NB4 (cell line): Measurements from ENCODE around the gene SPOCK3.

Experiments
- TF ChIP-seq, protein P1 (sequence below): IDR thresholded peaks from one replicate; pipeline ENCODE4 v1.5.1; 2012; ENCODE audit warnings: low read depth, low read length
- TF ChIP-seq, protein P2 (sequence below): IDR thresholded peaks from 2 replicates; pipeline ENCODE4 v1.6.1; 2011; ENCODE audit warnings: low read depth, low read length

DNA sequence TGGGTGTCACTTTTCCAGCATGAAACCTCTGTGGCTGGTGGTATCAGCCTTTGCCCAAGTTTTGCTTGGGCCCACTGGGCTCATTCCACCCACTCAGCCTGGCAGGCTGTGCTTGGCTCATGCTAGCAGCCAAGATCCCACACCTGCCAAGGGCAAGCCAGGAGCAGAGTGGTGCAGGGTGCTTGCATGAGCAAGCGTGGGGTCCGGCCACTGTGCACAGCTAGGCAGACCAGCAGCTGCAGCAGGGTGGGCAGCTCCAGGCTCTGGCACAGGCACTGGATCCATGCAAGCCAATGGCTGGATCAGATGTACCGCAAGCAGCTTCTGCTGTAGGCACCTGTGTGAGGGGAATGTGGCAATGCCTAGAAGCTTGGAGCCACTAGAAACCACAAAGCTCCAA, 253.9 kb downstream of the SPOCK3 start:
- TF ChIP-seq, protein P1, sequence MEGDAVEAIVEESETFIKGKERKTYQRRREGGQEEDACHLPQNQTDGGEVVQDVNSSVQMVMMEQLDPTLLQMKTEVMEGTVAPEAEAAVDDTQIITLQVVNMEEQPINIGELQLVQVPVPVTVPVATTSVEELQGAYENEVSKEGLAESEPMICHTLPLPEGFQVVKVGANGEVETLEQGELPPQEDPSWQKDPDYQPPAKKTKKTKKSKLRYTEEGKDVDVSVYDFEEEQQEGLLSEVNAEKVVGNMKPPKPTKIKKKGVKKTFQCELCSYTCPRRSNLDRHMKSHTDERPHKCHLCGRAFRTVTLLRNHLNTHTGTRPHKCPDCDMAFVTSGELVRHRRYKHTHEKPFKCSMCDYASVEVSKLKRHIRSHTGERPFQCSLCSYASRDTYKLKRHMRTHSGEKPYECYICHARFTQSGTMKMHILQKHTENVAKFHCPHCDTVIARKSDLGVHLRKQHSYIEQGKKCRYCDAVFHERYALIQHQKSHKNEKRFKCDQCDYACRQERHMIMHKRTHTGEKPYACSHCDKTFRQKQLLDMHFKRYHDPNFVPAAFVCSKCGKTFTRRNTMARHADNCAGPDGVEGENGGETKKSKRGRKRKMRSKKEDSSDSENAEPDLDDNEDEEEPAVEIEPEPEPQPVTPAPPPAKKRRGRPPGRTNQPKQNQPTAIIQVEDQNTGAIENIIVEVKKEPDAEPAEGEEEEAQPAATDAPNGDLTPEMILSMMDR, result no peak
- TF ChIP-seq, protein P2, sequence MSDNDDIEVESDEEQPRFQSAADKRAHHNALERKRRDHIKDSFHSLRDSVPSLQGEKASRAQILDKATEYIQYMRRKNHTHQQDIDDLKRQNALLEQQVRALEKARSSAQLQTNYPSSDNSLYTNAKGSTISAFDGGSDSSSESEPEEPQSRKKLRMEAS, result no peak
